ENCODE measurements around the gene EMX1.

- no peak for TF ChIP-seq CTCF (IDR thresholded peaks at IDR 0.05)
- no peak for TF ChIP-seq POLR2A (IDR thresholded peaks at IDR 0.05)
Observed at GRCh38 chr2:72950558-72951255, 33.4 kb downstream of the EMX1 start.

Data from lower leg skin (tissue), 3 donors.